ENCODE results near the gene ADAMTSL2.

- no peak for TF ChIP-seq CTCF (IDR thresholded peaks at IDR 0.05; ENCODE audit: low read depth, low read length)
- TF ChIP-seq EZH2phosphoT487 (IDR thresholded peaks at IDR 0.05; ENCODE audit: low read depth), result no peak
These were observed 81.2 kb downstream of the ADAMTSL2 start for GRCh38 chr9:133615606-133616188.
